ENCODE results near the gene PLEKHM1. TPM values are rescaled to one million over a fixed set of nuclear protein-coding genes. Genes with fewer than 3 reads are reported as not detected.

PLEKHM1 gene
- total and polyA plus RNA-seq, 2 donors (not counting 3 experiments of a cell fraction or from before 2014, with no cell fraction given), result 29.7 to 52.0 TPM

DNA sequence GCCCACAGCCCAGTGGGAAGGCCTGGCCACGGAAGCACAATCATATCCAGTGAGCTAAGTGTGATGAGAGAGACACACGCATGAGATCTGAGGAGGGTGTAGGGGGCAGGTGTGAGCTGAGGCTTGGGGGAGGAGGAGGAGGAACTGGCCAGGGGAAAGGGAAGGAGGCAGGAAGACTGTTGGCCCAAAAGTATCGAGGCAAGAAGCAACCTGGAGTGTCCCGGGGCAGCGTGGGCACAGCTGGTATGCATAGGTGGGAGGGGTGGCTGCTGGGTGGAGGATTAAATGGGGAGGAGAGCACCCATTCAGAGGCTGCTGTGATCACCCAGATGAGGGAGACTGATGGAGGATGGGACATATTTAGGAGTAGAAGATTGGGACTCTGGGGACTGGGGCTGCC lies 99.2 kb downstream of the PLEKHM1 start:
- dilution Hi-C loops (cut with MboI; ENCODE audit: extremely low pct_ligation_motif_present, low sequenced_read_pairs), result no loop called here
- no peaks in the 10 kb centered on the region for H4K20me1 ChIP-seq (replicated peaks; ENCODE audit: control insufficient read depth, extremely low read depth, insufficient read depth, low read length)
- BruUV-seq (replicated peaks), result no TSS peak
- TF ChIP-seq FOS (IDR thresholded peaks at IDR 0.05; ENCODE audit: borderline replicate concordance, insufficient read depth, low read length), result no peak
- TF ChIP-seq JUN (IDR thresholded peaks at IDR 0.05; ENCODE audit: borderline replicate concordance, insufficient read depth, insufficient read length, low read depth), result no peak
- TF ChIP-seq EZH2 (IDR thresholded peaks at IDR 0.05; ENCODE audit: borderline replicate concordance, low read depth, low read length, severe bottlenecking), result no peak
- TF ChIP-seq MYC (IDR thresholded peaks at IDR 0.05; ENCODE audit: low read depth, low read length), result no peak
- TF ChIP-seq POLR2A (IDR thresholded peaks at IDR 0.05; ENCODE audit: low read depth, low read length), result no peak
- TF ChIP-seq, protein P1, sequence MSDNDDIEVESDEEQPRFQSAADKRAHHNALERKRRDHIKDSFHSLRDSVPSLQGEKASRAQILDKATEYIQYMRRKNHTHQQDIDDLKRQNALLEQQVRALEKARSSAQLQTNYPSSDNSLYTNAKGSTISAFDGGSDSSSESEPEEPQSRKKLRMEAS (IDR thresholded peaks at IDR 0.05; ENCODE audit: insufficient read depth, insufficient read length), result no peak
- TF ChIP-seq, protein P2, sequence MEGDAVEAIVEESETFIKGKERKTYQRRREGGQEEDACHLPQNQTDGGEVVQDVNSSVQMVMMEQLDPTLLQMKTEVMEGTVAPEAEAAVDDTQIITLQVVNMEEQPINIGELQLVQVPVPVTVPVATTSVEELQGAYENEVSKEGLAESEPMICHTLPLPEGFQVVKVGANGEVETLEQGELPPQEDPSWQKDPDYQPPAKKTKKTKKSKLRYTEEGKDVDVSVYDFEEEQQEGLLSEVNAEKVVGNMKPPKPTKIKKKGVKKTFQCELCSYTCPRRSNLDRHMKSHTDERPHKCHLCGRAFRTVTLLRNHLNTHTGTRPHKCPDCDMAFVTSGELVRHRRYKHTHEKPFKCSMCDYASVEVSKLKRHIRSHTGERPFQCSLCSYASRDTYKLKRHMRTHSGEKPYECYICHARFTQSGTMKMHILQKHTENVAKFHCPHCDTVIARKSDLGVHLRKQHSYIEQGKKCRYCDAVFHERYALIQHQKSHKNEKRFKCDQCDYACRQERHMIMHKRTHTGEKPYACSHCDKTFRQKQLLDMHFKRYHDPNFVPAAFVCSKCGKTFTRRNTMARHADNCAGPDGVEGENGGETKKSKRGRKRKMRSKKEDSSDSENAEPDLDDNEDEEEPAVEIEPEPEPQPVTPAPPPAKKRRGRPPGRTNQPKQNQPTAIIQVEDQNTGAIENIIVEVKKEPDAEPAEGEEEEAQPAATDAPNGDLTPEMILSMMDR (IDR thresholded peaks at IDR 0.05; ENCODE audit: extremely low read depth in 1 of 2, insufficient read depth in 1 of 2, low read depth in 1 of 2, low read length in 2 of 2), result no peak
- TF ChIP-seq POLR2AphosphoS5 (IDR thresholded peaks at IDR 0.05; ENCODE audit: insufficient read depth, low read depth, low read length), result no peak
- no peak for FAIRE-seq
- H3K27ac ChIP-seq (ENCODE audit: insufficient read depth, low read depth, low read length), result no peak overlapping the region
- no peaks in the 10 kb centered on the region for H3K79me2 ChIP-seq (ENCODE audit: control insufficient read depth, insufficient read depth, low read length)
- no peaks in the 10 kb centered on the region for H3K9me3 ChIP-seq (replicated peaks; ENCODE audit: control insufficient read depth, insufficient read depth, low read length)
- intact Hi-C loops (cut with micrococcal nuclease), result loop anchor here (10.0 kb wide), 1 partner anchor 444 kb away; no protein-coding TSS in a partner anchor
- ChIA-PET CTCF (interaction anchor here (1.5 to 12.8 kb wide), 4 partner anchors 115 to 461 kb away, joined by 5 to 283 read pairs (median 60); partner anchors contain the start of gene FMNL1), POLR2A (no interaction called here)
- DNase-seq (ENCODE audit: low read depth, low spot score), result no peak
- no peak overlapping the region for H3K4me3 ChIP-seq (replicated peaks in 1 of 3; ENCODE audit: insufficient read depth in 1 of 3, low read depth in 1 of 3, low read length in 3 of 3)
- H3K9ac ChIP-seq (replicated peaks; ENCODE audit: extremely low read depth, insufficient read depth, low read length), result no peak overlapping the region
- H3K4me2 ChIP-seq (ENCODE audit: insufficient read depth, low read length), result no peak overlapping the region
- H3K27me3 ChIP-seq (ENCODE audit: control insufficient read depth in 2 of 2, insufficient read depth in 2 of 2, low read length in 2 of 2), result peaks cover 0 to 6% of the 10 kb centered on the region in 2 experiments
- H3K36me3 ChIP-seq (ENCODE audit: control insufficient read depth in 2 of 2, extremely low read depth in 1 of 2, insufficient read depth in 2 of 2, low read length in 2 of 2), result peaks cover 0 to 3% of the 10 kb centered on the region in 2 experiments
- H2AFZ ChIP-seq (ENCODE audit: low read depth, low read length), result no peak overlapping the region
- H3K9me1 ChIP-seq (replicated peaks; ENCODE audit: control insufficient read depth, extremely low read depth, insufficient read depth, low read length), result no peaks in the 10 kb centered on the region
- no peaks in the 10 kb centered on the region for H3K4me1 ChIP-seq (ENCODE audit: control insufficient read depth, extremely low read depth, insufficient read depth, low read length)

Measured in endothelial cell of umbilical vein (primary cell).